H9 (cell line): ENCODE results near the gene TMTC3. TPM values are rescaled to one million over a fixed set of nuclear protein-coding genes. Genes with fewer than 3 reads are reported as not detected.

Source experiments
- DNase-seq: peaks from one replicate; pipeline ENCODE4 v3.0.0-alpha.2; 2017
- H2AFZ ChIP-seq: one replicate; pipeline ENCODE4 v1.6.1; 2013; ENCODE audit warnings: mild to moderate bottlenecking, low read length, control low read depth, moderate library complexity
- H2AK5ac ChIP-seq: 2 replicates; pipeline ENCODE4 v1.6.1; 2013; ENCODE audit warnings: low read length, control low read depth, mixed read lengths; ENCODE audit not compliant: insufficient read length
- H2BK120ac ChIP-seq: one replicate; pipeline ENCODE4 v1.6.1; 2013; ENCODE audit warnings: low read depth, mild to moderate bottlenecking, low read length, control low read depth, inconsistent platforms; ENCODE audit not compliant: poor library complexity, severe bottlenecking
- H2BK12ac ChIP-seq: 2 replicates; pipeline ENCODE4 v1.6.1; 2013; ENCODE audit warnings: low read length, control low read depth, mixed read lengths, low read depth; ENCODE audit not compliant: insufficient read length
- H2BK15ac ChIP-seq: 2 replicates; pipeline ENCODE4 v1.6.1; 2013; ENCODE audit warnings: low read depth, low read length, control low read depth
- H2BK20ac ChIP-seq: one replicate; pipeline ENCODE4 v1.6.1; 2013; ENCODE audit warnings: low read depth, mild to moderate bottlenecking, low read length, control low read depth, inconsistent platforms; ENCODE audit not compliant: poor library complexity, severe bottlenecking
- H2BK5ac ChIP-seq: 2 replicates; pipeline ENCODE4 v1.6.1; 2013; ENCODE audit warnings: low read length, control low read depth, mixed read lengths; ENCODE audit not compliant: insufficient read length
- H3K14ac ChIP-seq: 2 replicates; pipeline ENCODE4 v1.6.1; 2013; ENCODE audit warnings: low read length, control low read depth; ENCODE audit not compliant: insufficient read depth
- H3K18ac ChIP-seq: 2 replicates; pipeline ENCODE4 v1.6.1; 2013; ENCODE audit warnings: low read depth, mild to moderate bottlenecking, mixed read lengths, low read length, control low read depth; ENCODE audit not compliant: insufficient read length
- H3K23ac ChIP-seq: 2 replicates; pipeline ENCODE4 v1.6.1; 2013; ENCODE audit warnings: low read length, control low read depth, mixed read lengths, low read depth; ENCODE audit not compliant: insufficient read length
- H3K23me2 ChIP-seq: 2 replicates; pipeline ENCODE4 v1.6.1; 2013; ENCODE audit warnings: low read depth, mild to moderate bottlenecking, mixed read lengths, low read length, control low read depth; ENCODE audit not compliant: insufficient read length, poor library complexity, severe bottlenecking
- H3K27ac ChIP-seq: 2 replicates; pipeline ENCODE4 v1.5.1; 2013; ENCODE audit warnings: low read length, control low read depth, mixed read lengths, low read depth; ENCODE audit not compliant: insufficient read length
- H3K27me3 ChIP-seq: 2 replicates; pipeline ENCODE4 v1.6.1; 2013; ENCODE audit warnings: low read length, control low read depth, inconsistent platforms; ENCODE audit not compliant: insufficient read depth
- H3K4ac ChIP-seq: 2 replicates; pipeline ENCODE4 v1.6.1; 2013; ENCODE audit warnings: low read depth, mild to moderate bottlenecking, control low read depth, inconsistent platforms, low read length, moderate library complexity
- H3K4me1 ChIP-seq: 2 replicates; pipeline ENCODE4 v1.6.1; 2013; ENCODE audit warnings: low read length, control low read depth, inconsistent platforms; ENCODE audit not compliant: insufficient read depth
- H3K4me2 ChIP-seq: 2 replicates; pipeline ENCODE4 v1.6.1; 2013; ENCODE audit warnings: low read length, control low read depth, mixed read lengths; ENCODE audit not compliant: insufficient read length, insufficient read depth
- H3K56ac ChIP-seq: 2 replicates; pipeline ENCODE4 v1.6.1; 2013; ENCODE audit warnings: low read depth, mild to moderate bottlenecking, mixed read lengths, low read length, control low read depth; ENCODE audit not compliant: insufficient read length
- H3K79me1 ChIP-seq: 2 replicates; pipeline ENCODE4 v1.6.1; 2013; ENCODE audit warnings: low read depth, mild to moderate bottlenecking, moderate library complexity, low read length, control low read depth, inconsistent platforms; ENCODE audit not compliant: insufficient read depth, poor library complexity, severe bottlenecking
- H3K79me2 ChIP-seq: 2 replicates; pipeline ENCODE4 v1.6.1; 2013; ENCODE audit warnings: low read length, control low read depth, inconsistent platforms; ENCODE audit not compliant: insufficient read depth
- H3K9ac ChIP-seq: 2 replicates; pipeline ENCODE4 v1.6.1; 2013; ENCODE audit warnings: low read length, control low read depth, mixed read lengths; ENCODE audit not compliant: insufficient read length; ENCODE audit errors: extremely low read depth
- H3K9me3 ChIP-seq: one replicate; pipeline ENCODE4 v1.6.1; 2013; ENCODE audit warnings: low read depth, low read length, inconsistent platforms; ENCODE audit not compliant: control insufficient read depth
- H3T11ph ChIP-seq: one replicate; pipeline ENCODE4 v1.6.1; 2013; ENCODE audit warnings: mild to moderate bottlenecking, low read length, control low read depth, inconsistent platforms
- H4K20me1 ChIP-seq: one replicate; pipeline ENCODE4 v1.6.1; 2013; ENCODE audit not compliant: control insufficient read depth, insufficient read length, insufficient read depth
- H4K5ac ChIP-seq: 2 replicates; pipeline ENCODE4 v1.6.1; 2013; ENCODE audit warnings: low read depth, mild to moderate bottlenecking, mixed read lengths, low read length, control low read depth; ENCODE audit not compliant: insufficient read length
- H4K8ac ChIP-seq: replicated peaks from 2 replicates; pipeline ENCODE4 v1.6.1; 2013; ENCODE audit warnings: low read length, control low read depth, mixed read lengths, low read depth; ENCODE audit not compliant: insufficient read length
- H4K91ac ChIP-seq: 2 replicates; pipeline ENCODE4 v1.6.1; 2013; ENCODE audit warnings: low read depth, mild to moderate bottlenecking, moderate library complexity, mixed read lengths, low read length, control low read depth; ENCODE audit not compliant: insufficient read length
- H3K27ac Mint-ChIP-seq, 3 experiments: 2 replicates in 2 of 3; 3 replicates in 1 of 3; pipeline ENCODE4 v1.8.0; 2020 to 2021; ENCODE audit warnings: mixed read lengths in 3 of 3, mild to moderate bottlenecking in 1 of 3, moderate library complexity in 1 of 3
- H3K27me3 Mint-ChIP-seq: 2 replicates; pipeline ENCODE4 v1.8.0; 2021; ENCODE audit warnings: low read depth, mild to moderate bottlenecking, moderate library complexity, mixed read lengths
- H3K36me3 Mint-ChIP-seq, 3 experiments: 2 replicates in 2 of 3; 3 replicates in 1 of 3; pipeline ENCODE4 v1.8.0; 2020 to 2021; ENCODE audit warnings: low read depth in 3 of 3, mixed read lengths in 3 of 3; ENCODE audit not compliant: insufficient read depth in 1 of 3
- H3K4me1 Mint-ChIP-seq, 2 experiments: 2 replicates each; pipeline ENCODE4 v1.8.0; 2020; ENCODE audit warnings: mixed read lengths in 2 of 2
- H3K4me3 Mint-ChIP-seq, 2 experiments: 2 replicates in 1 of 2; 3 replicates in 1 of 2; pipeline ENCODE4 v1.8.0; 2020 to 2021; ENCODE audit warnings: mild to moderate bottlenecking in 2 of 2, mixed read lengths in 2 of 2, moderate library complexity in 1 of 2
- H3K9me3 Mint-ChIP-seq, 2 experiments: 2 replicates in 1 of 2; 3 replicates in 1 of 2; pipeline ENCODE4 v1.8.0; 2020; ENCODE audit warnings: mild to moderate bottlenecking in 2 of 2, mixed read lengths in 2 of 2, moderate library complexity in 1 of 2
- WGBS: extraction: QIAGEN DNeasy Blood & Tissue Kit; methylation state at CpG from one replicate; pipeline ENCODE4 v1.1.7; 2013; ENCODE audit warnings: missing lambda C conversion rate, low lambda C conversion rate, mixed read lengths; ENCODE audit not compliant: insufficient read length; ENCODE audit errors: extremely low coverage; 5-methylcytosine and 5-hydroxymethylcytosine counted together
- long read RNA-seq: library from polyadenylated mRNA; unstranded; transcript quantifications from one replicate; pipeline ENCODE4 v2.0.0, GENCODE V29; 2020
- total RNA-seq: library from RNA; stranded (reverse); gene quantifications from 2 replicates; pipeline ENCODE4 v1.2.1, GENCODE V29; 2021
- TF ChIP-seq, protein P1 (sequence below): fragments of 200-600 bp; sonication (generic); conservative IDR thresholded peaks from 3 replicates; pipeline ENCODE4 v1.8.0; 2021; ENCODE audit warnings: antibody characterized with exemption, mild to moderate bottlenecking

TMTC3 gene
- 37.7 and 40.1 TPM in 2 replicates for total RNA-seq
- long read RNA-seq, full-length matches to known transcripts = 85 of 123 reads
- long read RNA-seq, partial matches to known transcripts = 12 of 123 reads
- long read RNA-seq, other reads (novel, unspliced or antisense) = 26 of 123 reads

DNA sequence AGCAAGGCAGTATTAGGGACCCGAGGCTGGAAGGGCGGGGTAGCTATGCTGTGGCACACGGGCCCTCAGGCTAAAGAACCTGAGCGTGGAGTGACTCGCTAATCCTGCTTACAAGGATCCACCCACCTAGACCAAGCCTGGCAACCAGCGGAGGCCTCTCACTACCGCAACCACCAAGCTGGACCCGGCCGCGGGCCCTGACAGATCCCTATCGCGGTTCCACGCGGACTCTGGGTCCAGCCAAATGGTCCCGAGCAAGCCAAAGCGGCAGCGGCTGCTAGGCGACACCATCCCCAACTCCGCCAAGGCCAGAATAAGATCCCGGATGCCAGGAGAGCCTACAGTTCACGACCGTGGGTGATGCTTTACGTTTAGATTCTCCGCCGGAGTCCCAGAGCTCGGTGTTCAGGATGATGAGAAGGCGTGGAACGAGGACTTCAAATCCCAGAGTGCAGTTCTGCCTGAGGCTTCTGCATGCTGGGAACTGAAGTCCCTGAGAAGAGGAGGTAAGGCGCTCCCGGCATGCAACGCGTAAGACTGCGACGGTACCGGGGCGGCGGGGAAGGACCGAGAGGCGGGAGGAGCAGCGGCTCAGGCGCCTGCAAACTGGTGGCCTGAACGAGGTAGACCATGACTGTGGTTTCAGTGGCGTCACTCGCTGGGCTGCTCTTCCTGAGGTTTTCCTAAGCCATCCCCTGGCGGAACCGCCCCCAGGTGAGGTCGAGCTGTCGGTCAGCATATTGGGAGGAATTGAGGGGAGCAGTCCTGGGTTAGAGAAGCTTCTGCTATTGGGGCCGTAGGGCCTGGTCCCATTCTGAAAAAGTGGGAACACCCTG, at the start of gene TMTC3, which contains the start of gene CEP290:
TMTC3 (plus strand) TSS at position 534 of the 836 bp plus-strand sequence. CDS start 6,009 bp downstream, outside the sequence.
CEP290 (minus strand) TSS at position 315 of the 836 bp plus-strand sequence. CDS start 781 bp downstream, outside the sequence.
- no peak within 1 kb of the TSS for H3K27ac ChIP-seq
- H3K4me1 ChIP-seq = peaks cover 5% of the 10 kb centered on the region; the same call in 1 of the 2 replicates
- H3K27me3 ChIP-seq = no peaks in the 10 kb centered on the region
- no peak within 1 kb of the TSS for H2BK120ac ChIP-seq
- no peaks in the 10 kb centered on the region for H4K20me1 ChIP-seq
- H2BK20ac ChIP-seq = no peak within 1 kb of the TSS
- no peaks in the 10 kb centered on the region for H3K79me1 ChIP-seq
- H3K4me2 ChIP-seq = peak within 1 kb of the TSS; percentile 75
- H2BK5ac ChIP-seq = no peak within 1 kb of the TSS
- no peak within 1 kb of the TSS for H4K91ac ChIP-seq
- no peak within 1 kb of the TSS for H4K8ac ChIP-seq
- Mint-ChIP-seq H3K27ac (peak within 1 kb of the TSS; percentile 65 to 94 (median 80); a peak in 6 of 7 replicates), H3K4me3 (peak within 1 kb of the TSS; percentile 88 to 97), H3K27me3 (no peaks in the 10 kb centered on the region), H3K4me1 (peaks cover 32 to 35% of the 10 kb centered on the region in 2 experiments), H3K36me3 (peaks cover 0 to 10% (median 0%) of the 10 kb centered on the region in 3 experiments; a peak in 3 of 7 replicates), H3K9me3 (no peaks in the 10 kb centered on the region)
- no peak within 1 kb of the TSS for H3K56ac ChIP-seq
- H3K9ac ChIP-seq = peak within 1 kb of the TSS; percentile 93
- no peak within 1 kb of the TSS for H3K4ac ChIP-seq
- peak within 1 kb of the TSS; percentile 83 for H3K18ac ChIP-seq
- no peak within 1 kb of the TSS for H4K5ac ChIP-seq
- peak within 1 kb of the TSS; percentile 60 for H2AFZ ChIP-seq
- H2AK5ac ChIP-seq = no peak within 1 kb of the TSS
- no peaks in the 10 kb centered on the region for H3K23me2 ChIP-seq
- no peak within 1 kb of the TSS for H3T11ph ChIP-seq
- H3K79me2 ChIP-seq = peaks cover 5% of the 10 kb centered on the region; the same call in 1 of the 2 replicates
- H3K14ac ChIP-seq = peak within 1 kb of the TSS; percentile 81
- no peaks in the 10 kb centered on the region for H3K9me3 ChIP-seq
- DNase-seq = peak; percentile 100
- H2BK12ac ChIP-seq = no peak within 1 kb of the TSS
- no peak within 1 kb of the TSS for H3K23ac ChIP-seq
- TF ChIP-seq, protein P1, sequence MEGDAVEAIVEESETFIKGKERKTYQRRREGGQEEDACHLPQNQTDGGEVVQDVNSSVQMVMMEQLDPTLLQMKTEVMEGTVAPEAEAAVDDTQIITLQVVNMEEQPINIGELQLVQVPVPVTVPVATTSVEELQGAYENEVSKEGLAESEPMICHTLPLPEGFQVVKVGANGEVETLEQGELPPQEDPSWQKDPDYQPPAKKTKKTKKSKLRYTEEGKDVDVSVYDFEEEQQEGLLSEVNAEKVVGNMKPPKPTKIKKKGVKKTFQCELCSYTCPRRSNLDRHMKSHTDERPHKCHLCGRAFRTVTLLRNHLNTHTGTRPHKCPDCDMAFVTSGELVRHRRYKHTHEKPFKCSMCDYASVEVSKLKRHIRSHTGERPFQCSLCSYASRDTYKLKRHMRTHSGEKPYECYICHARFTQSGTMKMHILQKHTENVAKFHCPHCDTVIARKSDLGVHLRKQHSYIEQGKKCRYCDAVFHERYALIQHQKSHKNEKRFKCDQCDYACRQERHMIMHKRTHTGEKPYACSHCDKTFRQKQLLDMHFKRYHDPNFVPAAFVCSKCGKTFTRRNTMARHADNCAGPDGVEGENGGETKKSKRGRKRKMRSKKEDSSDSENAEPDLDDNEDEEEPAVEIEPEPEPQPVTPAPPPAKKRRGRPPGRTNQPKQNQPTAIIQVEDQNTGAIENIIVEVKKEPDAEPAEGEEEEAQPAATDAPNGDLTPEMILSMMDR = no peak
- WGBS = no CpG with 5 or more reads among the region's 49 CpGs
- H2BK15ac ChIP-seq = no peak within 1 kb of the TSS
